Breast epithelium (tissue), 4 donors: ENCODE measurements around the gene RAD51AP2. TPM values are rescaled to one million over a fixed set of nuclear protein-coding genes. Genes with fewer than 3 reads are reported as not detected.

ENCODE experiments used
- DNase-seq, 2 donors: peaks; one replicate each; pipeline ENCODE4 v3.0.0-alpha.2; 2019; ENCODE audit warnings: low spot score in 2 of 2
- H3K27ac ChIP-seq, 2 donors: fragments of 200-600 bp; sonication (generic) in 1 of 2; one replicate each; pipeline ENCODE4 v1.5.1; 2016 to 2019; ENCODE audit warnings: mild to moderate bottlenecking in 1 of 2
- H3K27me3 ChIP-seq, 2 donors: fragments of 200-600 bp; sonication (generic) in 1 of 2; one replicate each; pipeline versions ENCODE4 v1.5.1 to v1.6.0; 2017 to 2019; ENCODE audit warnings: control low read depth in 1 of 2, mild to moderate bottlenecking in 1 of 2
- H3K36me3 ChIP-seq: fragments of 200-600 bp; one replicate; pipeline ENCODE4 v1.5.1; 2019
- H3K4me1 ChIP-seq, 2 donors: fragments of 200-600 bp; sonication (generic); one replicate each; pipeline ENCODE4 v1.5.1; 2016 to 2019; ENCODE audit warnings: control low read depth in 1 of 2
- H3K4me3 ChIP-seq, 3 donors: fragments of 200-600 bp; sonication (generic); 1 replicate in 2 of 3; 2 replicates in 1 of 3; pipeline ENCODE4 v1.5.1; 2016 to 2019; ENCODE audit warnings: mild to moderate bottlenecking in 3 of 3, moderate library complexity in 2 of 3
- H3K9me3 ChIP-seq, 2 donors: fragments of 200-600 bp; sonication (generic) in 1 of 2; one replicate each; pipeline ENCODE4 v1.5.1; 2016 to 2019; ENCODE audit warnings: control low read depth in 1 of 2
- POLR2A ChIP-seq: fragments of 450-650 bp; IDR thresholded peaks from one replicate; pipeline ENCODE4 v1.6.1; 2016; ENCODE audit warnings: antibody characterized with exemption, mild to moderate bottlenecking, moderate library complexity
- POLR2AphosphoS5 ChIP-seq, 3 donors: sonication (generic); formaldehyde crosslinking; IDR thresholded peaks; one replicate each; pipeline ENCODE4 v1.6.1; 2017; ENCODE audit warnings: antibody characterized with exemption in 3 of 3
- intact Hi-C: fragments of 100-400 bp; cut with DNase I; formaldehyde crosslinking; loops from one replicate; pipeline ENCODE4 v1.15.1; 2023; ENCODE audit warnings: low total_unique reads
- total RNA-seq, 3 donors: library from RNA; depleted of rRNA; stranded (reverse); fragments of >200 nt; gene quantifications; one replicate each; pipeline ENCODE4 v1.1.0, GENCODE V29; 2016
- TF ChIP-seq, protein P1 (sequence below), 3 donors: fragments of 450-650 bp; IDR thresholded peaks; one replicate each; pipeline ENCODE4 v1.5.1; 2016 to 2017; ENCODE audit warnings: antibody characterized with exemption in 3 of 3, mild to moderate bottlenecking in 3 of 3, moderate library complexity in 3 of 3

RAD51AP2 gene
- total RNA-seq, 3 donors from 2014 or later: under 0.01 to 0.29 (median 0.16) TPM

DNA sequence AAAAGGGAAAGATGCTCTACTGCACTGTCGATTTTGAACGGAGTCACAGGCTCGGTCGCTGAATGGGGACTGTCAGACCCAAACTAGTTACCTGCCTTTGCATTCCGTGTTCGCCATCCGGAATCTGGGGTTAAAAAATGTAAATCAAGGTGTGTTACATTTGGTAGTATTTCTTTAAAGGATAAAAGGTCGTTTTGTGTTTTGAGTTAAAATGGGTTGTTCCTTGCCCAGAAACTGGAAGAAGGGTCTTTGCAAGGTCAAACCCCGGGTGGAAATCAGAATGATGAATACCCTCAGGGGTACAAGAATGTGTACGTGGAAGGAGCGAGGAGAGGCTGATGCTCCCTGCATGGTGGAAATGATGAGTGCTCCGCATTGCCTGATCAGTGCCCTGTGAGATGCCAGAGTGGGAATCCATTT is 23.3 kb upstream of the RAD51AP2 start:
- no peaks in the 10 kb centered on the region for H3K4me1 ChIP-seq
- intact Hi-C loops: no loop called here
- peaks cover 0 to 7% of the 10 kb centered on the region in 2 donors for H3K27me3 ChIP-seq
- H3K36me3 ChIP-seq: no peaks in the 10 kb centered on the region
- H3K9me3 ChIP-seq: no peaks in the 10 kb centered on the region
- no peak for DNase-seq
- peak overlapping the region in 2 of 3 donors; percentile 60 to 61 for H3K4me3 ChIP-seq
- peak overlapping the region in 1 of 2 donors; percentile 14 for H3K27ac ChIP-seq
- TF ChIP-seq, protein P1, sequence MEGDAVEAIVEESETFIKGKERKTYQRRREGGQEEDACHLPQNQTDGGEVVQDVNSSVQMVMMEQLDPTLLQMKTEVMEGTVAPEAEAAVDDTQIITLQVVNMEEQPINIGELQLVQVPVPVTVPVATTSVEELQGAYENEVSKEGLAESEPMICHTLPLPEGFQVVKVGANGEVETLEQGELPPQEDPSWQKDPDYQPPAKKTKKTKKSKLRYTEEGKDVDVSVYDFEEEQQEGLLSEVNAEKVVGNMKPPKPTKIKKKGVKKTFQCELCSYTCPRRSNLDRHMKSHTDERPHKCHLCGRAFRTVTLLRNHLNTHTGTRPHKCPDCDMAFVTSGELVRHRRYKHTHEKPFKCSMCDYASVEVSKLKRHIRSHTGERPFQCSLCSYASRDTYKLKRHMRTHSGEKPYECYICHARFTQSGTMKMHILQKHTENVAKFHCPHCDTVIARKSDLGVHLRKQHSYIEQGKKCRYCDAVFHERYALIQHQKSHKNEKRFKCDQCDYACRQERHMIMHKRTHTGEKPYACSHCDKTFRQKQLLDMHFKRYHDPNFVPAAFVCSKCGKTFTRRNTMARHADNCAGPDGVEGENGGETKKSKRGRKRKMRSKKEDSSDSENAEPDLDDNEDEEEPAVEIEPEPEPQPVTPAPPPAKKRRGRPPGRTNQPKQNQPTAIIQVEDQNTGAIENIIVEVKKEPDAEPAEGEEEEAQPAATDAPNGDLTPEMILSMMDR (IDR thresholded peaks at IDR 0.05): no peak
- no peak for TF ChIP-seq POLR2AphosphoS5 (IDR thresholded peaks at IDR 0.05)
- no peak for TF ChIP-seq POLR2A

DNA sequence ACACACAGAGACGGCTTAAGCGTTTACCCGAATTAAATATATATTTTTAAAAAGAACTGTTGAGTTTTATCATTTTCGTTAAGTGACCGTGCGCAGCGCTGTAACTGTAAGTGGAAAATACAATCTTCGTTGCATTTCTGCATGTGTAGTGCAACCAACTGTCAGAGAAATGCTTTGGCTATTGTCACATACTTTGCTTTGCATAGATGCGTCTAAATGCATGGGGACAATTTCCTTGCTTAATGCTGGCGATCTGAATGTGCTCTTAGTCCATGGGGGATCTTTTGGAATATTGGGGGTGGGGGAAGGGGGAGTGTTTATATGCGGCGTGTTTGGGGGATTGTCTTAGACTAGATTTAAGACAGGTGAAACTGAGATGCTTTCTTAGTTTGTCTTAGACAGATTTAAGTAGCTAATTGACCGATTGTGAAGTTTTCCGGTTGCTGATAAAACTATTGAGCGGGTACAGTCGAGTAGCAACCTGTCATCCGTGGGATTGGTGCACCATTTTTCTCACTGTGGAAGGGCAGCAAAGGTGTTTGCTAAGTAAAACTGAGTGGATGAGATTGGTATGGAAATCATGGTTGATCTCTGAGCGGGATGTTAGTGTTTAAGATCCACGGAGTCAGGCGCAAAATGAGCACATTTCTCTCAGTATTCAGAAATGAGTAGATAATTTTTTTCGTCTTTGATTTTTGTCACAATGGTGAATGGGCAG is 22.7 kb upstream of the RAD51AP2 start:
- TF ChIP-seq POLR2A (no peak), POLR2AphosphoS5 (IDR thresholded peaks at IDR 0.05) (no peak)
- TF ChIP-seq, protein P1 (IDR thresholded peaks at IDR 0.05): no peak
- Histone ChIP-seq H3K27me3 (peaks cover 0 to 7% of the 10 kb centered on the region in 2 donors), H3K27ac (peak overlapping the region; percentile 14 to 38), H3K9me3 (no peaks in the 10 kb centered on the region), H3K36me3 (no peaks in the 10 kb centered on the region), H3K4me3 (peak overlapping the region; percentile 46 to 61 (median 60)), H3K4me1 (no peaks in the 10 kb centered on the region)
- no peak for DNase-seq
- intact Hi-C loops: no loop called here

DNA sequence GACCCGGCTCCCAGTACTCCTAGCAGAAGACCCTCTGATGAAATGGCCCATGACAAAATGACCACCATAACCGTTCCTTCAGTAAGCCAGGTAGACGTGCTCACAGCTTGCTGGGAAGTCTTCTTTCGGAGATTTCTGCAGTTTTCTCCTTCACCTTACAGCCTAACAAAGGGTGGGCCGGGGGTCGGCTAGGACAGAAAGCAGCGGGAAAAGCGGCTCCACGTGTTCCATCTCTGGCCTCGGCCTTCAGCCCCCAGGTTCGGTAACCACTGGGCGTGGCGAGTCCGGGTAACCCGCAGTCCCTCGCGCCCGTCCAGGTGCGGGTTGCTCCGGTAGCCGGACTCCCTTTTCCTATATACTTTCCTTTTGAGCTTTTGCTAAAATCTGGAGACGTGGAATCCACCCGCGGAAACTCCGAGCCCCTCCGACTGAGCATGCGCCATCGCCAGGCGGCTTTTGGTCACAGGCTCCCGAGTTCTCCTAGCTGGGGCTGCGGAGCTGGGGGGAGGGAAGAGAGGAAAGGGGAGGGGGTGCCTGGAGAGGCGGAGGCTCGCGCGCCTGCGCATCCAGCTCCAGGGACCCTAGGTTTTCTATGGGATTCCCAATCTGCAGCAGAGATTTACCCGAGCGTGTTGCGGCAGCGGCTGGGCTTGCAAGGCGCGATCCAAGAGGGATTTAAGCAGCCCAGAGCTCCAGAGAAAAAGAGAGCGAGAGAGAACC is 22.0 kb upstream of the RAD51AP2 start, which contains the start of gene VSNL1:
TSS of gene VSNL1 (plus strand) at position 604 of the 720 bp plus-strand sequence. CDS start 51,379 bp downstream, outside the sequence.
- TF ChIP-seq, protein P1 (IDR thresholded peaks at IDR 0.05): no peak
- TF ChIP-seq POLR2AphosphoS5 (IDR thresholded peaks at IDR 0.05) (no peak), POLR2A (no peak)
- Histone ChIP-seq H3K4me1 (no peaks in the 10 kb centered on the region), H3K27me3 (peaks cover 0 to 7% of the 10 kb centered on the region in 2 donors), H3K4me3 (peak within 1 kb of the TSS; percentile 46 to 61 (median 60)), H3K27ac (peak within 1 kb of the TSS; percentile 85 to 90), H3K9me3 (no peaks in the 10 kb centered on the region), H3K36me3 (no peaks in the 10 kb centered on the region)
- DNase-seq: peak; percentile 66 to 78
- intact Hi-C loops: no loop called here

DNA sequence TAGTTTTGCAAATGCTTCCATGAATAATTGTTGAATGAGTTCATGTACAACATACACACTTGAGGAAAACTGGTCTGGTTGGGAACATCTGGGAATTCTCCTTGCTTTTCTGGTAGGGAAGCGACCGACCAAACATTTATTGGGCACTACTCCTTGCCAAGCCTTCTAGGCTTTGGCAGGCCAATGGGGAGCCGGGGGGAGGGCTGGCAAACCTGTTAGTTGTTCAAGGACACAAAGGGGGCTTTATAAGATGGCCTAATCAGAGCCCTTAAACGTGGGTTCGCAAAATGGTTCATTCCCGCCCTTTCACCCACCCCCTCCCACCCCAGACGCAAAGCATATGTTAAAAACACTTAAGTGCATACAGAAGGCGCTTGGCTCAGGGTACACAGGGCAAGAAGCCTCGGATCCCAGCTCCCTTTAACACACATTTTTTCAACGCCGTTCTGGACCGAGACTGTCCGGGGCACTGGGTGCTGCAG is 21.4 kb upstream of the RAD51AP2 start:
- TF ChIP-seq POLR2A: no peak
- no peak for TF ChIP-seq POLR2AphosphoS5 (IDR thresholded peaks at IDR 0.05)
- TF ChIP-seq, protein P1 (IDR thresholded peaks at IDR 0.05): no peak
- peaks cover 0 to 7% of the 10 kb centered on the region in 2 donors for H3K27me3 ChIP-seq
- H3K4me3 ChIP-seq: peak overlapping the region; percentile 46 to 61 (median 60)
- intact Hi-C loops: no loop called here
- H3K27ac ChIP-seq: peak overlapping the region; percentile 85 to 90
- H3K36me3 ChIP-seq: no peaks in the 10 kb centered on the region
- no peaks in the 10 kb centered on the region for H3K9me3 ChIP-seq
- DNase-seq: peak in 1 of 2 donors; percentile 56
- H3K4me1 ChIP-seq: no peaks in the 10 kb centered on the region
